Measurements from ENCODE around the gene UFD1. TPM values are rescaled to one million over a fixed set of nuclear protein-coding genes. Genes with fewer than 3 reads are reported as not detected.

UFD1 gene
- total and polyA plus RNA-seq, 9 of the 15 experiments (the other 6 are each of a cell fraction or from before 2014, with no cell fraction given), result 238 to 645 (median 363) TPM

GRCh38 chr22:19503869-19504268, 24.9 kb upstream of the UFD1 start:
- Histone ChIP-seq H3K9me1 (ENCODE audit: control insufficient read depth, insufficient read depth, low read length) (no peaks in the 10 kb centered on the region), H3K79me2 (ENCODE audit: control insufficient read depth, insufficient read depth, low read length) (no peaks in the 10 kb centered on the region), H3K27ac (ENCODE audit: extremely low read depth, low read depth, low read length) (no peak overlapping the region), H3K4me3 (no peak overlapping the region), H2AFZ (ENCODE audit: low read depth, low read length) (no peak overlapping the region), H3K9me3 (replicated peaks; ENCODE audit: control insufficient read depth, insufficient read depth, low read depth, low read length) (no peaks in the 10 kb centered on the region), H3K4me2 (ENCODE audit: insufficient read depth, low read length) (no peak overlapping the region), H3K36me3 (ENCODE audit: control insufficient read depth, insufficient read depth, low read length) (peaks cover 99% of the 10 kb centered on the region; the same call in 2 of the 3 replicates), H3K4me1 (replicated peaks in 1 of 2; ENCODE audit: control insufficient read depth in 2 of 2, insufficient read depth in 2 of 2, low read length in 2 of 2) (peaks cover 0 to 5% of the 10 kb centered on the region in 2 experiments; a peak in 1 of 5 replicates), H3K9ac (ENCODE audit: insufficient read depth in 1 of 2, low read depth in 2 of 2, low read length in 2 of 2) (peak overlapping the region in 1 of 2 experiments; percentile 13; a peak in 1 of 4 replicates), H4K20me1 (replicated peaks; ENCODE audit: control insufficient read depth, insufficient read depth, low read length) (peaks cover 10% of the 10 kb centered on the region; the same call in 1 of the 2 replicates), H3K27me3 (ENCODE audit: control insufficient read depth in 2 of 2, insufficient read depth in 2 of 2, low read length in 2 of 2) (no peaks in the 10 kb centered on the region)
- intact Hi-C loops (cut with micrococcal nuclease), result no loop called here
- DNase-seq (ENCODE audit: extremely low read depth in 1 of 4, low spot score in 3 of 4) (peak in 2 of 4 experiments; percentile 48 to 52), ATAC-seq (peak; percentile 50), FAIRE-seq (no peak)
- BruUV-seq (replicated peaks), result no TSS peak
- ChIA-PET CTCF (ENCODE audit: low intra/inter-chr PET ratio) (no interaction called here), POLR2A (interaction anchor here (0.6 to 3.3 kb wide), 6 partner anchors 9 to 76 kb away, joined by 3 to 23 read pairs (median 4); no protein-coding TSS in a partner anchor)
- in situ Hi-C loops (cut with MboI), result loop anchor here (10.0 kb wide), 1 partner anchor 841 kb away; no protein-coding TSS in a partner anchor
- 94% methylated on average over 9 of the region's 9 CpGs for WGBS (ENCODE audit: insufficient coverage, low coverage, missing lambda C conversion rate)
- TF ChIP-seq ZNF263 (CRISPR knock-in tag; IDR thresholded peaks at IDR 0.05; ENCODE audit: borderline replicate concordance), result no peak
- peak; percentile 65 for TF ChIP-seq POLR2G (IDR thresholded peaks at IDR 0.05; ENCODE audit: low read depth, low read length)
- TF ChIP-seq, protein P1, sequence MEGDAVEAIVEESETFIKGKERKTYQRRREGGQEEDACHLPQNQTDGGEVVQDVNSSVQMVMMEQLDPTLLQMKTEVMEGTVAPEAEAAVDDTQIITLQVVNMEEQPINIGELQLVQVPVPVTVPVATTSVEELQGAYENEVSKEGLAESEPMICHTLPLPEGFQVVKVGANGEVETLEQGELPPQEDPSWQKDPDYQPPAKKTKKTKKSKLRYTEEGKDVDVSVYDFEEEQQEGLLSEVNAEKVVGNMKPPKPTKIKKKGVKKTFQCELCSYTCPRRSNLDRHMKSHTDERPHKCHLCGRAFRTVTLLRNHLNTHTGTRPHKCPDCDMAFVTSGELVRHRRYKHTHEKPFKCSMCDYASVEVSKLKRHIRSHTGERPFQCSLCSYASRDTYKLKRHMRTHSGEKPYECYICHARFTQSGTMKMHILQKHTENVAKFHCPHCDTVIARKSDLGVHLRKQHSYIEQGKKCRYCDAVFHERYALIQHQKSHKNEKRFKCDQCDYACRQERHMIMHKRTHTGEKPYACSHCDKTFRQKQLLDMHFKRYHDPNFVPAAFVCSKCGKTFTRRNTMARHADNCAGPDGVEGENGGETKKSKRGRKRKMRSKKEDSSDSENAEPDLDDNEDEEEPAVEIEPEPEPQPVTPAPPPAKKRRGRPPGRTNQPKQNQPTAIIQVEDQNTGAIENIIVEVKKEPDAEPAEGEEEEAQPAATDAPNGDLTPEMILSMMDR (IDR thresholded peaks at IDR 0.05 in 2 of 3, conservative IDR thresholded peaks at IDR 0.05 in 1 of 3; ENCODE audit: insufficient read depth in 2 of 3, low read depth in 1 of 3, low read length in 3 of 3), result peak; percentile 29 to 41 (median 37); a peak in 4 of 6 replicates
- no peak for TF ChIP-seq ZNF184 (CRISPR knock-in tag; IDR thresholded peaks at IDR 0.05)
- no peak for TF ChIP-seq MLLT1 (IDR thresholded peaks at IDR 0.05)
- peak in 1 of 2 experiments; percentile 1; a peak in 1 of 4 replicates for TF ChIP-seq SIX5 (IDR thresholded peaks at IDR 0.05; ENCODE audit: borderline replicate concordance in 1 of 2, insufficient read depth in 1 of 2, low read depth in 1 of 2, low read length in 2 of 2)
- TF ChIP-seq, protein P2, sequence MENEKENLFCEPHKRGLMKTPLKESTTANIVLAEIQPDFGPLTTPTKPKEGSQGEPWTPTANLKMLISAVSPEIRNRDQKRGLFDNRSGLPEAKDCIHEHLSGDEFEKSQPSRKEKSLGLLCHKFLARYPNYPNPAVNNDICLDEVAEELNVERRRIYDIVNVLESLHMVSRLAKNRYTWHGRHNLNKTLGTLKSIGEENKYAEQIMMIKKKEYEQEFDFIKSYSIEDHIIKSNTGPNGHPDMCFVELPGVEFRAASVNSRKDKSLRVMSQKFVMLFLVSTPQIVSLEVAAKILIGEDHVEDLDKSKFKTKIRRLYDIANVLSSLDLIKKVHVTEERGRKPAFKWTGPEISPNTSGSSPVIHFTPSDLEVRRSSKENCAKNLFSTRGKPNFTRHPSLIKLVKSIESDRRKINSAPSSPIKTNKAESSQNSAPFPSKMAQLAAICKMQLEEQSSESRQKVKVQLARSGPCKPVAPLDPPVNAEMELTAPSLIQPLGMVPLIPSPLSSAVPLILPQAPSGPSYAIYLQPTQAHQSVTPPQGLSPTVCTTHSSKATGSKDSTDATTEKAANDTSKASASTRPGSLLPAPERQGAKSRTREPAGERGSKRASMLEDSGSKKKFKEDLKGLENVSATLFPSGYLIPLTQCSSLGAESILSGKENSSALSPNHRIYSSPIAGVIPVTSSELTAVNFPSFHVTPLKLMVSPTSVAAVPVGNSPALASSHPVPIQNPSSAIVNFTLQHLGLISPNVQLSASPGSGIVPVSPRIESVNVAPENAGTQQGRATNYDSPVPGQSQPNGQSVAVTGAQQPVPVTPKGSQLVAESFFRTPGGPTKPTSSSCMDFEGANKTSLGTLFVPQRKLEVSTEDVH (IDR thresholded peaks at IDR 0.05; ENCODE audit: low read depth, partially characterized antibody), result peak; percentile 32
- 0 out of 4 replicates have a peak, but pooled peaks of 1 of the 2 experiments have one; percentile 4 for TF ChIP-seq RAD21 (CRISPR knock-in tag; conservative IDR thresholded peaks at IDR 0.05 in 1 of 2, IDR thresholded peaks at IDR 0.05 in 1 of 2)
- no peak for TF ChIP-seq HNRNPLL (IDR thresholded peaks at IDR 0.05; ENCODE audit: low read depth, low read length, poor library complexity, severe bottlenecking)
- TF ChIP-seq RBFOX2 (IDR thresholded peaks at IDR 0.05; ENCODE audit: low read depth, low read length), result peak; percentile 31; the same call in 1 of the 2 replicates
- TF ChIP-seq HDAC6 (IDR thresholded peaks at IDR 0.05; ENCODE audit: low read depth, low read length), result 0 out of 2 replicates have a peak, but pooled peaks have one; percentile 12
- no peak for TF ChIP-seq XRCC3 (IDR thresholded peaks at IDR 0.05)
- TF ChIP-seq ZNF384 (IDR thresholded peaks at IDR 0.05; ENCODE audit: low read depth, low read length), result no peak
